ENCODE measurements around the gene PIPOX. TPM values are rescaled to one million over a fixed set of nuclear protein-coding genes. Genes with fewer than 3 reads are reported as not detected.

PIPOX gene
- total RNA-seq, 1 donor from 2014 or later = 3.3 TPM

DNA sequence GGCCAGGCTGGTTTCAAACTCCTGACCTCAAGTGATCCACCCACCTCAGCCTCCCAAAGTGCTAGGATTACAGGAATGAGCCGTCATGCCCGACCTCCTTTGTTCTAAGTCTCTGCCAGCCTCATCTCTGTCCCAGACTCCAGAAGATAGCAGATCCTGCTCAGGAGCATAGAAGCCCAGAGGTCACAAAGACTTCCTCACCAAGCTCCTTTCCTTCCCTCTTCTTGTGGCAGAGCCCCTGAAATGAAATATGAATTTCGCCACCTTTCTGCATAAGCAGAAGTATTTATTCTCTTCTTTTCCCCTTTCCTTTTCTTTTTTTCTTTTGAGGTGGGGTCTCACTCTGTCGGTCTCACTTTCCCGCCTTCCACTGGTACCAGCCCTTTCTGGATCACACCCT is 11.5 kb upstream of the PIPOX start:
- Mint-ChIP-seq H3K9me3 (ENCODE audit: unreplicated experiment) (no peaks in the 10 kb centered on the region), H3K27me3 (ENCODE audit: unreplicated experiment) (peaks cover 12% of the 10 kb centered on the region), H3K4me3 (ENCODE audit: unreplicated experiment) (no peak overlapping the region), H3K36me3 (ENCODE audit: low read depth, unreplicated experiment) (peaks cover 9% of the 10 kb centered on the region), H3K27ac (ENCODE audit: unreplicated experiment) (no peak overlapping the region), H3K4me1 (ENCODE audit: unreplicated experiment) (peaks cover 26% of the 10 kb centered on the region)
- TF ChIP-seq CTCF (IDR thresholded peaks at IDR 0.05; ENCODE audit: unreplicated experiment) = no peak
- DNase-seq (ENCODE audit: low spot score) = no peak

- Mint-ChIP-seq H3K4me1 (ENCODE audit: unreplicated experiment) (peaks cover 23% of the 10 kb centered on the region), H3K27me3 (ENCODE audit: unreplicated experiment) (peaks cover 12% of the 10 kb centered on the region)
These were observed 10.7 kb upstream of the PIPOX start for GRCh38 chr17:29032013-29032856.

GRCh38 chr17:29032857-29033197 is 10.1 kb upstream of the PIPOX start:
- H3K4me3 Mint-ChIP-seq (ENCODE audit: unreplicated experiment) = no peak overlapping the region
- peaks cover 17% of the 10 kb centered on the region for H3K4me1 Mint-ChIP-seq (ENCODE audit: unreplicated experiment)
- H3K27me3 Mint-ChIP-seq (ENCODE audit: unreplicated experiment) = peaks cover 10% of the 10 kb centered on the region
- DNase-seq (ENCODE audit: low spot score) = no peak
- no peaks in the 10 kb centered on the region for H3K9me3 Mint-ChIP-seq (ENCODE audit: unreplicated experiment)
- H3K27ac Mint-ChIP-seq (ENCODE audit: unreplicated experiment) = no peak overlapping the region
- no peak for TF ChIP-seq CTCF (IDR thresholded peaks at IDR 0.05; ENCODE audit: unreplicated experiment)
- peaks cover 9% of the 10 kb centered on the region for H3K36me3 Mint-ChIP-seq (ENCODE audit: low read depth, unreplicated experiment)

More at GRCh38 chr17:29032013-29032856, 10.7 kb upstream of the PIPOX start:
- Mint-ChIP-seq H3K4me3 (ENCODE audit: unreplicated experiment) (no peak overlapping the region), H3K9me3 (ENCODE audit: unreplicated experiment) (no peaks in the 10 kb centered on the region), H3K36me3 (ENCODE audit: low read depth, unreplicated experiment) (peaks cover 9% of the 10 kb centered on the region), H3K27ac (ENCODE audit: unreplicated experiment) (no peak overlapping the region)
- DNase-seq (ENCODE audit: low spot score) = no peak
- TF ChIP-seq CTCF (IDR thresholded peaks at IDR 0.05; ENCODE audit: unreplicated experiment) = no peak

- H3K4me1 Mint-ChIP-seq (ENCODE audit: unreplicated experiment) = peaks cover 12% of the 10 kb centered on the region
- H3K36me3 Mint-ChIP-seq (ENCODE audit: low read depth, unreplicated experiment) = peaks cover 9% of the 10 kb centered on the region
- no peak for DNase-seq (ENCODE audit: low spot score)
- peak overlapping the region; percentile 37 for H3K4me3 Mint-ChIP-seq (ENCODE audit: unreplicated experiment)
- H3K27ac Mint-ChIP-seq (ENCODE audit: unreplicated experiment) = no peak overlapping the region
- TF ChIP-seq CTCF (IDR thresholded peaks at IDR 0.05; ENCODE audit: unreplicated experiment) = no peak
- H3K27me3 Mint-ChIP-seq (ENCODE audit: unreplicated experiment) = peaks cover 10% of the 10 kb centered on the region
- no peaks in the 10 kb centered on the region for H3K9me3 Mint-ChIP-seq (ENCODE audit: unreplicated experiment)
These were observed 8.4 kb upstream of the PIPOX start for GRCh38 chr17:29034510-29034909.

DNA sequence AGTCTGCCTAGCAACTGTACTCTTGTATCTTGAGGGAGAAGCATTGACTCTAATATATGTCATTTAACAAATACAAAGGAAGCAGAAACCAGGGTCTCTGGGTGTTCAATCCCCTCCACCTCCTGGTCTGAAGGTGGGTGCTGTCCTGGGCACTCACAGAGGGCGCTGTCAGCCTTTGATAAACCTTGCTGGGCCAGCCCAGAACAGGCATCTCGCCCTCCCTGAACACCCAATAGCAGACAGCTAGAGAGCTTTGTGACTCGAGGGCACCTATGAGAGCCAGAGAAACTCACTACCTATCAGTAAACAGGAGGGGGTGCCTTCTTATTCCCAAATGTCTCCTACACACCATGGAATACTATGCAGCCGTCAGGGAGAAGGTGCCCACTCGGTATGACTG is 6.4 kb upstream of the PIPOX start:
- Mint-ChIP-seq H3K9me3 (ENCODE audit: unreplicated experiment) (no peaks in the 10 kb centered on the region), H3K4me1 (ENCODE audit: unreplicated experiment) (peaks cover 12% of the 10 kb centered on the region), H3K36me3 (ENCODE audit: low read depth, unreplicated experiment) (peaks cover 9% of the 10 kb centered on the region), H3K4me3 (ENCODE audit: unreplicated experiment) (no peak overlapping the region), H3K27me3 (ENCODE audit: unreplicated experiment) (peaks cover 8% of the 10 kb centered on the region), H3K27ac (ENCODE audit: unreplicated experiment) (peak overlapping the region; percentile 87)
- no peak for TF ChIP-seq CTCF (IDR thresholded peaks at IDR 0.05; ENCODE audit: unreplicated experiment)
- no peak for DNase-seq (ENCODE audit: low spot score)
